ENCODE data around the gene AQP12A. TPM values are rescaled to one million over a fixed set of nuclear protein-coding genes. Genes with fewer than 3 reads are reported as not detected.

Gene AQP12A
- total and polyA plus RNA-seq, 11 donors, result not detected

GRCh38 chr2:240716130-240716798 lies 24.6 kb downstream of the AQP12A start:
- Histone ChIP-seq H3K4me1 (no peaks in the 10 kb centered on the region), H3K4me3 (no peak overlapping the region), H3K36me3 (no peaks in the 10 kb centered on the region), H3K27ac (no peak overlapping the region), H3K27me3 (peaks cover 0 to 14% (median 0%) of the 10 kb centered on the region in 9 donors), H3K9me3 (no peaks in the 10 kb centered on the region)
- WGBS, 4 donors, result 86 to 91% (median 88%) methylated on average over 23 of the region's 23 CpGs
- TF ChIP-seq CTCF (IDR thresholded peaks at IDR 0.05) (no peak), POLR2A (IDR thresholded peaks at IDR 0.05) (no peak)
- ATAC-seq (no peak), DNase-seq (peak in 1 of 5 donors; percentile 44)
- intact Hi-C loops (cut with DNase I), result no loop called here

- Histone ChIP-seq H3K27me3 (peaks cover 0 to 9% (median 0%) of the 10 kb centered on the region in 9 donors), H3K9me3 (no peaks in the 10 kb centered on the region), H3K4me3 (no peak overlapping the region), H3K36me3 (no peaks in the 10 kb centered on the region), H3K4me1 (no peaks in the 10 kb centered on the region), H3K27ac (no peak overlapping the region)
- no peak for TF ChIP-seq CTCF (IDR thresholded peaks at IDR 0.05)
- TF ChIP-seq POLR2A (IDR thresholded peaks at IDR 0.05), result no peak
- no peak for ATAC-seq
- WGBS, 4 donors, result 74 to 89% (median 81%) methylated on average over 11 to 18 of the region's 18 CpGs
- peak in 2 of 5 donors; percentile 15 to 51 for DNase-seq
- intact Hi-C loops (cut with DNase I), result no loop called here
Observed at GRCh38 chr2:240717181-240717641, 25.5 kb downstream of the AQP12A start.

- H3K4me1 ChIP-seq, result no peaks in the 10 kb centered on the region
- intact Hi-C loops (cut with DNase I), result no loop called here
- ATAC-seq (no peak), DNase-seq (peak in 1 of 5 donors; percentile 17)
- 86 to 93% (median 89%) methylated on average over 19 to 31 of the region's 31 CpGs for WGBS, 4 donors
- no peak overlapping the region for H3K27ac ChIP-seq
- no peaks in the 10 kb centered on the region for H3K36me3 ChIP-seq
- TF ChIP-seq POLR2A (IDR thresholded peaks at IDR 0.05) (no peak), CTCF (IDR thresholded peaks at IDR 0.05) (no peak)
- H3K4me3 ChIP-seq, result no peak overlapping the region
- H3K9me3 ChIP-seq, result no peaks in the 10 kb centered on the region
- peaks cover 0 to 9% (median 0%) of the 10 kb centered on the region in 9 donors for H3K27me3 ChIP-seq
Observed at GRCh38 chr2:240717681-240718581, 26.3 kb downstream of the AQP12A start.

- ATAC-seq, result no peak
- H3K27me3 ChIP-seq, result peaks cover 0 to 9% (median 0%) of the 10 kb centered on the region in 9 donors
- WGBS, 4 donors, result 91 to 96% (median 93%) methylated on average over 16 to 25 of the region's 25 CpGs
Observed at GRCh38 chr2:240718896-240719490, 27.3 kb downstream of the AQP12A start.

More at GRCh38 chr2:240718896-240719490, 27.3 kb downstream of the AQP12A start:
- DNase-seq, result peak in 1 of 5 donors; percentile 18
- Histone ChIP-seq H3K27ac (no peak overlapping the region), H3K9me3 (no peaks in the 10 kb centered on the region), H3K4me3 (no peak overlapping the region), H3K4me1 (no peaks in the 10 kb centered on the region), H3K36me3 (no peaks in the 10 kb centered on the region)
- TF ChIP-seq CTCF (IDR thresholded peaks at IDR 0.05) (no peak), POLR2A (IDR thresholded peaks at IDR 0.05) (no peak)
- intact Hi-C loops (cut with DNase I), result no loop called here

Data from heart left ventricle (tissue), 16 donors.